ELR (cell line): ENCODE data around the gene SULT1C2.

ENCODE experiments used
- DNase-seq: peaks from one replicate; pipeline ENCODE4 v3.0.0-alpha.2; 2015; ENCODE audit warnings: low read depth

The SULT1C2 gene

DNA sequence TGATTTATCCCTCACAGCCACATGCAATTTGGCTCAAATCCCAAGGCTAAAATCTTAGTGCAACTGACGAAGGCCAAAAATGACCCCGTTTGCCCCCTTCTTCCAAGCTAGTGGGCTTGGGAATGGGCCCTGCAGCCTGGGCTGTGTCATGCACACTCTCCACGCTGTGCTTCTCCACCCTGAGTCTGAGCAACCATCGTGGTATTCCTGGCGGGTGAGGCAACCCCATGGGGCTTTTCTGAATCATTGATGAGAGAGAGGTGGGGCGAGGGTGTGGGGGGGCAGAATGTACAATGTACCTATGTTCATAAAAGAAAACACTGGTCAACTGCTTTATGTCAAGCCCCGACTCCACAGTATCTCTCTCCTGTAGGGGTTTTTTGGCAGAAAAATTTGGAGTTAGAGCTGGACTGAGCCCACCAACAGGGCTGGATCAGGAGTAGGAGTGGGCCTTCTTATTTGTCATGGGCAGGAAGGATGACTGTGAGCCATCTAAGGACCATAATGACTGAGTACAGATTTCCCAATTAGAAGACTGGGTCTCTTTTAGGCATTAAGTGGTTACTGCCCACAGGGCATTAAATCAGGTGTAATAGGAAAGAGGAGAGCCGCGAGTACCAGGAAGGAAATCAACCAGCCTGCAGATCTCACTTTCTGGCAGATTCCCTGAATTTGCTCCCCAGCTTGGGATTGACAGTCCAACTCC is 8.9 kb downstream of the SULT1C2 start:
- peak; percentile 96 for DNase-seq

DNA sequence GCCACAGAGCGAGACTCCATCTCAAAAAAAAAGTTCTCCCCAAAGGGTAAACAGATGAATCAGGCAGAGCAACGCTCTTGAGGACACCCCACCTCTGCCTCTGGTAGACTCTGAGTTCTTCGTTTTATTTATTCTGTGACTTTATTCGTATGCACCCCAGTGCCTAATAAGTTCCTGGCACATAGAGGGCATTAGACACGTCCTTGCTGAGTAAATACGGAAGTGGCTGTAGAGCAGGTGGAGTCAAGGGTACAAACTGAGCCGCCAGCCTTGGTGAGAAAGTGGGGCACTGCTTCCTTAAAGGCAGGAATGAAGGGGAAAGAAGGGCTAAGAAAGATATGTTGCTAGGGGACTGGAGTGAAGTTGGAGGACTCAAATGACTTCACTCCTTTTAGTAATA is 12.9 kb downstream of the SULT1C2 start:
- no peak for DNase-seq

GRCh38 chr2:108304975-108305374 is 16.3 kb downstream of the SULT1C2 start:
- no peak for DNase-seq

DNA sequence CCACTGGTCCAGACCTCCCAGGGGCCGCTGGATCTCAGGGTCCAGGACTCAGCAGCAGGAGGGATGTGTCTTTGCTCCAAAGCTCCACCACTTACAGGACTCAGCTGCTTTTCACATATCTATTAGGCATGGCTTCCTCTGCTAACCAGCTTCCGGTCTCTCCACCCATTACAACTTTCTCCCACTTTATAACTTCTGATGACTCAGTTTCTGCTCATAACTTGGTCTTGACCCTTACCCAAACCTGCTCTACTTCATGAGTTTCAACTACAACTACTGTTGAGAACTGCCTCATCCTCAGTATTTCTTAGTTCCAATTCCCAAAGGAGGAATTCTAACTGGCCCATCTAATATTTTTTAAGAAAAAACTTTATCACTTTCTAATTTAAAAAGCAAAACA is 17.2 kb downstream of the SULT1C2 start:
- peak; percentile 75 for DNase-seq

GRCh38 chr2:108309903-108310302 is 21.2 kb downstream of the SULT1C2 start:
- DNase-seq, result no peak

GRCh38 chr2:108314586-108315296 is 26.0 kb downstream of the SULT1C2 start:
- DNase-seq, result no peak

DNA sequence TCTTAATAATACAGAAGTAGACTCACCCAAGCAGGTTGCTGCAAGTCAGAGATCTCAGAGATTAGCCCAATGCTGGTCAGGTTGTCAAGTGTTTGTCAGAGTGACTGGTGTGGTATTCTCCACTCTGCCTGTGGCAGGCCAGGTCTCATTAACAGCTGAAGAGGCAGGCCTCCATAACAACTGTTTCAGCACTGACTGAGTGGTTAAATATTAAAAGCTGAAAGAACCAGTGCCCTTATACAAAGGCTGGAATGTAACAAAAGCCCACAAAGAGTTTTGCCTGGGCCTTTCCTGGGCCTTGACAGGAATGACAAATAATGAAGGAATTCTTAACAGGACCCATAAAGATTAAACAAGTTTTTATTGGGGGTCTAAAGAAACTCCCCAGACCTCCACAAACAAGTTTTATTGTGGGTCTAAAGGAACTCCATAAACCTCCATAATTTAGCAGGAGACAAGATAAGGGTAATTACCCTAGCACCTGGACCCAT is 26.8 kb downstream of the SULT1C2 start:
- DNase-seq, result peak; percentile 8

- no peak for DNase-seq
These were observed 27.3 kb downstream of the SULT1C2 start for GRCh38 chr2:108316033-108316432.

DNA sequence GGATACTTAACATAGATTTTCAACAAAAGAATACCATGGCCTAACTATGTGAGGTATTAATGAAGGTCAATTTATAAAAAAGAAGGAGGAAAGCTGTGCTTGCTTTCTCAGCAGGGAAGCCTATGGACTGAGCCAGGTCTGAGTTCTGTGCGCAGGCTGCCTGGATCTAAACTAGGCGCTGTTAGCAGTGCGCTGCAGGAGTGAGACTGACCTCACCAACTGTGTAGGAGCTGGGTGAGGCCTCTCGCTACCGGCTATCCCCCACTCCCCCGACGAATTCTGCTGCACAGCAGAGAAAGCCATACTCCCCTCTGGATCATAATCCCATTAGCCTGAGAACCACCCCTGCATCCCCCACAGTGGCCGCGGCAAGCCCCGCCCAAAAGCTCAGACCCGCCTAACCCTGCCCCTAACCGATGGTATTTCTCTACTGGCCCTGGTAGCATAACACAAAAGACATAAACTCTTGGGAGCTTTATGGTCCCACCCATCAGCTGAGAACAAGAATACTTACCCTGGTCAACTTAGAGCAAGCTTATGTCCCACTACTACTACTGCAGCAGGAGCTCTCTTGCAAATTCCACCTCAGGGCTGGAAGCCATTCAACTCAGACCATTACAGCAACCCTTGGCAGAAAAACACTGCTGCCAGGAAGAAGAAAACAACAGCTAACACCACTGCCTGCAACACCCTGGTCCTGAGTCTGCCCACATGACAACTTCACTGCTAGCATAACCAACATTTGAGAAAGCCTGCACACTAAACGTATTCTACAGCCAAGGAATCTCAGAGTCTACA is 28.0 kb downstream of the SULT1C2 start:
- DNase-seq, result no peak

GRCh38 chr2:108320326-108320922 is 31.7 kb downstream of the SULT1C2 start:
- no peak for DNase-seq

GRCh38 chr2:108323619-108324018 is 34.9 kb downstream of the SULT1C2 start:
- DNase-seq, result peak; percentile 84

DNA sequence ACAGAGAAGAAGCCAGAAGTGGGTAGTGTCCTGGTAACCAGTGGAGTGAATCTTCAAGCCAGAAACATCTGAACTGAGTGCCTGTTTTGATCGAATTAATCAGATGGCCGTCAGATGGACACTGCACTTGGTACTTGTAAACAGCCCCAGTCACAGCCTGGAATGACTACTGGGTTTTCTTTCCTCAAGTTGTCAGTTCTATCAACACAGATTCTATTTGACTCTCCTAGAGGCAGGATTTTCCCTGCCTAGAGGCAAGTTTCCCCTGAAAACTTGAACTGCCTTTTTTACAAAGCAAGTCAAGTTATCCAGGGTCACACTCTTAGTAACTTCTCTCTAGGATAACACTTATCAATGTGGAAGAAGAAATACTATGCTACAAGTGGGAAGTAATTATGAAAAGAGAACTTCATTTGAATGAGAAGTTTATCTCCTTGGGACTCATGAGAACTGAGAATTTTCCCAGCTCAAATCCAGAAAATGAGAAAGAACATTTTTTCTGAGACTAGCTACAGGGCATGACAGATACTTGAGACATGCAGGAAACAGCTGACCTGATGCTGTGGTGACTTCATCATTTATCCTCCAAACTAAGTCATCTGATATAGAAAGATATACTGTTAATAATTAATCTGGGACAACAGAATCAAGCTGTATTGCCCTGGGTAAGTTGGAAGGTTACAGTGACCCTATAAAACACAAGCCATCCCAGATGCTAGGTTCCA is 36.0 kb downstream of the SULT1C2 start:
- peak; percentile 86 for DNase-seq

- peak; percentile 63 for DNase-seq
These were observed 37.1 kb downstream of the SULT1C2 start for GRCh38 chr2:108325756-108326155.

DNA sequence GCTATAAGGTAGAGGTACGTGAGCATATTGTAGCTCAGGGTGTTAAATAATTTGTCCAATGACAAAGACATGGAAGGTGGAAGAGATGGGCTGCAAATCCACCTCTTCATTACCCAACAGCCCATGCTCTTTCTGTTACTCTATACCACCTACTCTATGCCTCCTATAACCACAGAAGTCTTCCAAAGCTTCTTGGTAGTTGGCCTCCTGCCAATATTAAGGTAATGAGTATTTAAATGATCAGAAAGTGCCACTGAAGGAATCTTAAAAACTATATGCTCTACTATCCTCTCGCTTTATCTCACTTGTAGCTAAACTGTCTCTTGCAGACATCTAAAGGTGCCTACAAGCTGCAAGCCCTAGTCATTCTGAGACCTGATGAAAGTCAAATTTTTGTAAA is 41.1 kb downstream of the SULT1C2 start:
- DNase-seq, result no peak

GRCh38 chr2:108330979-108331378 is 42.3 kb downstream of the SULT1C2 start:
- no peak for DNase-seq

- DNase-seq, result no peak
These were observed 57.3 kb downstream of the SULT1C2 start for GRCh38 chr2:108345951-108346350.

DNA sequence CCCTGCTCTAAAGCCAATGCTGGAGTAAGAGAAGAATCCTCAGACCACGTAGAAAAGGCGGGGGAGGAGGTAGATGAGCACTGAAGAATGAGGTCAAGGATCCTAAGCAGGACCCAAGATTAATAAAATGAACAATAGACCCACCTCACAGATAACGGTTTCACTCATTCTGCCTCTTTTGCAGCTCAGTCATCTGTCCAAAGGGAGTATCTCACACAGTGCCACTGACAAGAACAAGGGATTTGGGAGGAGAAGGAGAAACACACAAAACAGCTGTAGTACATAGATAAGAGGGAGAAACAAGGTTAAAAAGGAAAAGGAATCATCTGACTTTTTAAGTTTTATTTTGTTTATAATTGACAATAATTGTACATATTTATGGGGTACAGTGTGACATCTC is 58.1 kb downstream of the SULT1C2 start:
- DNase-seq, result no peak

- DNase-seq, result no peak
These were observed 59.1 kb downstream of the SULT1C2 start for GRCh38 chr2:108347786-108348185.

DNA sequence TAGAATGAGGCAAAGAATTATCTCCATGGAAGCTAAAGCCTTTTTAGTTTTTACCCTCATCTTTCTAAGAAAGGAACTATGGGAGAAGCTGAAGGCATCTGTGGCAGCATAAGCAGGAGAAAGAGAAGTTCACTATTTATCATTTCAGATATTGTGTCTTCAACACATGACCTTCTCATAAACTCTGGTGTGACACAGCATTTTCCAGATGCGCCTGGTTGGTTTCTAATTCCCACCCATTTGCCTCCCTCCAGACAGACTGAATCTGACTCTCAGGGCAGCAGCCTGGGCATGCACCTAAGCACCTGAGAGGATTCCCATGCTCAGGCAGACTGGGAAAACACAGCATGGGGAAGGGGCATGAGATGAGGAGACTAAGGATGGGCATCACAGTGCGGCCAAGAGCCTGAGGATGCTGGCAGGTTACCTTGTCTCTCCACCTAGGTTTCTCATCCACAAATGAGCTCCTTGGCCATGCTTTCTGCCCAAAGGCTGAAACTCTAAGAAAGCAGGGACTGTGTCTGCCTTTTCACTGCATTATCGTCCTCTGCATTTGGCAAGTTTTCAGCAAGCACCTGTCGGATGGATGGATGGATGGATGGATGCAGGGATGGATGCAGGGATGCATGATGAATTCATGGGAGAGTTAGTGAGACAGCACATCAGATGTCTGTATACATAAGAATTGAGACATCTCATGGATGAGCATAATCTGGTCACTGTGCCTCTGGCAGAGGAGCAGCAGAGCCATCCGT is 60.3 kb downstream of the SULT1C2 start:
- no peak for DNase-seq

GRCh38 chr2:108349571-108349928 is 60.9 kb downstream of the SULT1C2 start:
- DNase-seq, result no peak

- no peak for DNase-seq
These were observed 63.2 kb downstream of the SULT1C2 start for GRCh38 chr2:108351889-108352288.
